ENCODE data around the gene HNF4A. TPM values are rescaled to one million over a fixed set of nuclear protein-coding genes. Genes with fewer than 3 reads are reported as not detected.
A peak's percentile ranks its signal among the peaks of the same experiment; 100 is the strongest.

Gene HNF4A
- total and polyA plus RNA-seq, 2 of the 13 experiments (the other 11 are each of a cell fraction or from before 2014, with no cell fraction given) = 80.9 to 169 TPM

GRCh38 chr20:44405785-44406571 lies 50.5 kb downstream of the HNF4A start (continued):
- TF ChIP-seq ZNF207 (IDR thresholded peaks at IDR 0.05; ENCODE audit: borderline replicate concordance) (no peak), ARID4A (CRISPR knock-in tag; IDR thresholded peaks at IDR 0.05; ENCODE audit: borderline replicate concordance) (no peak), ZNF274 (CRISPR knock-in tag; IDR thresholded peaks at IDR 0.05) (0 out of 2 replicates have a peak, but pooled peaks have one; percentile 49), ZNF605 (CRISPR knock-in tag; IDR thresholded peaks at IDR 0.05) (peak; percentile 3; the same call in 1 of the 2 replicates), THYN1 (CRISPR knock-in tag; IDR thresholded peaks at IDR 0.05; ENCODE audit: borderline replicate concordance, low read depth) (no peak), RORA (CRISPR knock-in tag; IDR thresholded peaks at IDR 0.05) (no peak), ZNF687 (CRISPR knock-in tag; IDR thresholded peaks at IDR 0.05) (peak; percentile 75), ZSCAN5A (CRISPR knock-in tag; IDR thresholded peaks at IDR 0.05; ENCODE audit: borderline replicate concordance) (peak; percentile 45; the same call in 1 of the 2 replicates), ZNF629 (CRISPR knock-in tag; conservative IDR thresholded peaks at IDR 0.05) (peak; percentile 98), ISL2 (CRISPR knock-in tag; IDR thresholded peaks at IDR 0.05) (0 out of 2 replicates have a peak, but pooled peaks have one; percentile 13), GTF3A (CRISPR knock-in tag; conservative IDR thresholded peaks at IDR 0.05) (peak; percentile 67; the same call in 1 of the 2 replicates), TEAD3 (CRISPR knock-in tag; optimal IDR thresholded peaks at IDR 0.05; ENCODE audit: borderline replicate concordance) (peak; percentile 8), ZNF574 (CRISPR knock-in tag; IDR thresholded peaks at IDR 0.05) (0 out of 2 replicates have a peak, but pooled peaks have one; percentile 31), ADNP (CRISPR knock-in tag; IDR thresholded peaks at IDR 0.05) (peak; percentile 90), RBM39 (IDR thresholded peaks at IDR 0.05; ENCODE audit: low read depth, low read length, poor library complexity, severe bottlenecking) (peak; percentile 42)
